Activated CD8-positive, alpha-beta memory T cell treated with anti-CD3 and anti-CD28 coated beads for 36 hours (primary cell): ENCODE measurements around the gene SNRPA1. TPM values are rescaled to one million over a fixed set of nuclear protein-coding genes. Genes with fewer than 3 reads are reported as not detected.

Experiments used
- CTCF ChIA-PET: fragments of 350-600 bp; sonication (Branson Sonifier 250); formaldehyde crosslinking; loops from one replicate; lab custom pipeline; 2021; ENCODE audit warnings: antibody characterized with exemption; lab: Charles Lee
- POLR2A ChIA-PET: fragments of 350-600 bp; sonication (Branson Sonifier 250); formaldehyde crosslinking; loops from one replicate; lab custom pipeline; 2021; ENCODE audit warnings: antibody characterized with exemption; lab: Charles Lee
- total RNA-seq, 2 experiments: library from RNA; stranded (reverse); gene quantifications; one replicate each; pipeline ENCODE4 v1.2.3, GENCODE V29; 2021

SNRPA1 gene
- total RNA-seq, 2 experiments from 2014 or later, result 233 to 237 TPM

GRCh38 chr15:101237251-101237650 is 57.8 kb downstream of the SNRPA1 start:
- ChIA-PET CTCF (no interaction called here), POLR2A (no interaction called here)

DNA sequence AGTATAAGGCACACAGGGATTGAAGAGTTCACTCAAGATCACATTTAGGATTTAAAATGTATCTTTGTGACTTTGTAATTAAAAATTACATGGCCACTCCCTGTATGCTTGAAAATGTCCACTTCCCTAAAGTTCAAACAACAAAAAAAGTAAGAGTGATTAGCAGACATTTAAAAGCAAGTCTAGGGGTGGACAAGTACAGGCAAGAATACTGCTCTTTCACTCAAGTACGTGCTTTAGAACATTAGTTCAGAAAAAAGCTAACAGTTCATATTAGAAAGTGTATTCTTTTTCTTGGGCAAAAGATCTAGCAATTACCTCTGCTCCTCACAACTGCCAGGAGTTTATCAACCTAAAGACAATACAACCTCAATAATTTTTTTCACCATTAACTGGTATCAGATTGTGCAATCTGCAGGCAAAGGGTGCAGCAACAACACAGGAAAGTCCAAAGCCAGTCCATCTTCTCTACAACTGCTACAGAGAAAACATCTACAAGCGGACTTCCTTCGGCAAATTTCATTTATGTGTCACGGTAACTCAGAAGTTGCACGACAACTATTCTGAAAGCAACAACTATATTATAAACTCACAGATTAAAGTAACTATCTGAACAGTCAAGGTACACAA is 61.3 kb downstream of the SNRPA1 start:
- CTCF ChIA-PET, result no interaction called here
- POLR2A ChIA-PET, result no interaction called here

- ChIA-PET POLR2A (no interaction called here), CTCF (no interaction called here)
These were observed 62.4 kb downstream of the SNRPA1 start for GRCh38 chr15:101232677-101233076.

Other genes with a start within 250 kb of the SNRPA1 start
- gene CHSY1, start 43.2 kb downstream of the SNRPA1 start, total RNA-seq, result 10 to 100 TPM; 52.0 to 52.2 TPM
- gene SELENOS, start 17.8 kb downstream of the SNRPA1 start, total RNA-seq, result 10 to 100 TPM; 41.2 to 41.4 TPM
- 1 to 10 TPM; 1.1 to 1.3 TPM for gene PCSK6, start 194.5 kb upstream of the SNRPA1 start, total RNA-seq